NCI-H2227 (cell line): ENCODE results near the gene SUCLG2.

Experiments used
- DNase-seq: peaks from one replicate; lab custom pipeline; 2025; ENCODE audit not compliant: unreplicated experiment; lab: John Stamatoyannopoulos, UW

The SUCLG2 gene

DNA sequence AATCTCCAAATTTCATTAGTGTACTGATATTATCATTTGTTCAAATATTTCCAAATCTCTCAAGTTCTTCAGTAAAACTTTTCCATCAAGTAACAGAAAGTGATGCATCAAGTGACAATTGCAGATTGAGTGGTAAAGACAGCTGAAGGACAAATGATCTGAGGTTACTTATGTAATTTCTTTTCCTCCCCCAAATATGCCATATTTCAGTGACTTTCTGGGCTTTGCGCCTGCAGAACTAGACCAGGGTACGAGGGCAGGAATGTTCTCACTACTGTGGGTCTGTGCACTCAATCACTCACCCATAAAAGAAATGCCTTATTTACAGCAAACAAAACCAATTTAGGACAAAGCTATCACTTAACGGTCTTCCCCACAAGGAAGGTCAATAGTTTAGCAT, 4.7 kb downstream of the SUCLG2 start:
- no peak for DNase-seq

DNA sequence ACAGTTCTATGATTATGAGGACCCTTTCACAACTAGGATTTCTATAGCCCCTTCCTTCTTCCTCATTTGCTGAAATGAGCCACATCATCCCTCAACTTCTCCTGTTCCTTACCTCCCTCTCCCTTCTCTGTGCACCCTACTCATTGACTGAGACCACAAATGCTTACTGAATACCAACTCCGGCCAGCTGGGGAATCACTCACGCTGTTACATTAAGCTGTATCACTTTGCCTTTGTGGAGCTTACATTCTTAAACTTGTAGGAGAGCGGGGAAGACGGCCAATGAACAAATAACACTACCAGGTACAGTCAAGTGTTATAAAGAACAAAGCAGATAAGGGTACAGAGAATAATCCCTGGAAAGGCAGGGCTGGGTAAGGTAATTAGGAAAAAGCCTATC, 5.7 kb downstream of the SUCLG2 start:
- no peak for DNase-seq

DNA sequence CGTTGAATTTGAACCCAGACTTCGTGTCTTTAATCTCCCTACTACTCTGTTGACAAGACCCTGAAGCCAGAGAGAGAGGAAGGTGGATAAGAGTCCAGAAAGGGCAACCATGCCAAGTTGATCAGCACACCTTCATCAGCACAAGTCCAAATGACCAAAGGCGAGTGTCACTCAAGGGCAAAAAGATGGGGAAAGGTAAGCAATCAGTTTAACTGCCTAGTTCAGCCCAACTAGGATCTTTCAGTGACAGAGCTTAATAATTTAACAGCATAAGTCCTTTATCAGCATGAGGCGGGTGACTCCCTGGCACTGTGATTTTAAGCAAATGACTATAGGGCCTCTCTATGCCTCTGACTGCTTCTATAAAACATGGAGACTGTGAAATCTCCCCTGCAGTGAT, 6.2 kb downstream of the SUCLG2 start:
- no peak for DNase-seq

DNA sequence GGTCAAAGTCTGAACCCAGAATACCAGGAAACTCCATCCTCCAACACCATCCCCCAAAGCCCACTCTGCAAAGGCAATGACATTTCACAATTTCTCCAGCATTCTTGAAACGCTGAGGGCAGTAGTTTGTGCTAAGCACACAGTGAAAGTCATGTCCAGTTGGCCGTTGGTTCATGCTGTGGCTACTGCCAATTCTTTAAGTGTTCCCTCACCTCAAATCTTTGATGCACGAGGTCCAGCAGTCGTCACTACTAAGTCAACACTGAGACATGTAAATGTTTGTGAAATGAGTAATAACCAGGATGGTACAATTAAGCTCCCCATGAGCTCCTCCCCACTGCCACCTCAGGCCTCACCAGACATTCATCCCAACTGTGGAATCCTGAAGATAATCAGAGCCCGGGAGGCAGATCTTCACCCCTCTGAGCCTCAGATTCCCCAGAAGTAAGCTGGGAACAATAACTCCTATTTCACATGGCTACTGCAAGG, 7.0 kb downstream of the SUCLG2 start:
- no peak for DNase-seq

DNA sequence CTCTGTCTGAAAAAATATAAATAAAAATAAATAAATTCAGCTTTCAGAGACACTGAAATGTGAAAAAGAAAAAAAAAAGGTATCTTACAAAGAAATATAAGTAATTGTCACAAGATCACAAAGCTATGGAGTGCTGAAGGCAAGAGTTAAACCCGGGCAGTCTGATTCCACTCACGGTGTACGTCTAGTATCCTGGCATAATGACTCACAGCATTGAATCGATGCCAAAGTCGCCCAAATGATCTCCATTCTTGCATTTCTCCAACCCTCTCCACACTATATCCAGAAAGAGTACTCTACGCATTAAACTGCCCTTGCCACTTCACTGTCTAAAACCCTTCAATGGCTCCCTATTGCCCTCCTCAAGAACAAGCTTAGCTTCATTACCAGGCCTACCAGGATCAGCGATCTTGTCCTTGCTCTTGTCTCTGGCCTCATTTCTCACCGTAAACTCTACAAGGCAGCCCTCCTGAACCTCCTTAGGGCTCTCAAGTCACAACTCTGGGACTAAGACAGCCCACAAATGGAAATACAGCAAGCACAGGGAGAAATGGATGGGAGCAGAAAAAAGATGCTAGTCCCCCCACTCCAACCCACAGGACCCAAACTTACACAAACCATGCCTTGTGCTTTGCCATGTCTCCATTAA, 7.7 kb downstream of the SUCLG2 start:
- no peak for DNase-seq

DNA sequence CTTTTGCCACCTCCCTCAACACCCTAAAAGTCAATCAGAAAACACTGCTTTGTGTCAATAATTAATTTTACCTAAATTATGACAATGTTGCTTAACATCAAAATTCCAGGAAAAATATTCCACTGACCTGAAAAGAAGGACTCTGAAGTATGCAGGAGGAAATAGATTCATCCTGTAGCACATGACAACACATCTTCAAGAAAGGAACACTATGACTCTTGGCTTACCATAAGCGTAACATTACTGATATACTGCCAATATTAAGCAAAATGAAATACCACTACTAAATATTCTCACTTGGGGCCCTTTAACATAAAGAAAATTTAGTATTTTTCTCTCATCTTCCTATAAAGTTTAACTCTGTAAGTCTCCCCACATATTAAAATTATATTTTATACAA, 9.6 kb downstream of the SUCLG2 start:
- DNase-seq, result no peak

DNA sequence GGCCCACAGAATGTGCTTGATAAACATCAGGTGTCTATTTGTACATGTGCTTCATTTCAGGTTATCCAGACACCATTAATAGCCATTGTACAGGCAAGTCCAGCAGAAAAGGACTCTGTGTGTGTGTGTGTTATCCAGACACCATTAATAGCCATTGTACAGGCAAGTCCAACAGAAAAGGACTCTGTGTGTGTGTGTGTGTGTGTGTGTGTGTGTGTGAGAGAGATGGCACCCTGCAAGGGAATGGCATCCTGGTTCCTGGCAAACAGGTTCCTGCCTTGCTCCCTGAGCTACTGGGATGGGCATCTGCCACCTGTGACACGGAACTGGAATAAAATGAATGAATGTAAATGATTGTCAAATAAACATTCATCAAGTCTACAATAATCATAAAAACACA, 11.7 kb downstream of the SUCLG2 start:
- no peak for DNase-seq

DNA sequence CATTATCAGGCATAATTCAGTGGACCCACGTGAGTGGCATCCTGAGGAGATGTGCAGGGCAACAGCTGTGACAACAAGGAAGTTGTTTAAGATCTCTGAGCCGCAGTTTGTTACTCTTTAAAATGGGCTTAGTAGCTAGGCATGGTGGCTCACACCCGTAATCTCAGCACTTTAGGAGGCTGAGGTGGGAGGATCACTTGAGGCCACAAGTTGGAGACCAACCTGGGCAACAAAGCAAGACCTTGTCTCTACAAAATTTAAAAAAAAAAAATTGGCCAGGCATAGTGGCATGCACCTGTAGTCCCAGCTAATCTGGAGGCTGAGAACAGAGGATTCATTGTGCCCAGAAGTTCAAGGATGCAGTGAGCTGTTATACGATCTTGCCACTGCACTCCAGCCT, 12.2 kb downstream of the SUCLG2 start:
- DNase-seq, result no peak

DNA sequence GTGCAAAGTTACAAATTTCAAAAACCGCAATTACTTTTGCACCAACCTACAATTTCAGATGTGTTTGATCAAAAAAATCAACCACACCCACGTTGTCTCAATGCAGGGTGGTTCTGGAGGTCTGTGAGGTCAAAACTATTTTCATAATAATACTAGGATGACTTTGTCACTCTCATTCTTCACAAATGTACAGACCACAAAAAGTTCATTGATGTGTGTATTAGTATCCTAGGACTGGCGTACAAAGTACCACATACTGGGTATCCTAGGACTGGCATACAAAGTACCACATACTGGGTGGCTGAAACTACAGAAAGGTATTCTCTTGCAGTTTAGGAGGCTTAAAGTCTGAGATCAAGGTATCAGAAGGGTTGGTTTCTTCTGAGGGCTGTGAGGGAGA, 13.0 kb downstream of the SUCLG2 start:
- no peak for DNase-seq

DNA sequence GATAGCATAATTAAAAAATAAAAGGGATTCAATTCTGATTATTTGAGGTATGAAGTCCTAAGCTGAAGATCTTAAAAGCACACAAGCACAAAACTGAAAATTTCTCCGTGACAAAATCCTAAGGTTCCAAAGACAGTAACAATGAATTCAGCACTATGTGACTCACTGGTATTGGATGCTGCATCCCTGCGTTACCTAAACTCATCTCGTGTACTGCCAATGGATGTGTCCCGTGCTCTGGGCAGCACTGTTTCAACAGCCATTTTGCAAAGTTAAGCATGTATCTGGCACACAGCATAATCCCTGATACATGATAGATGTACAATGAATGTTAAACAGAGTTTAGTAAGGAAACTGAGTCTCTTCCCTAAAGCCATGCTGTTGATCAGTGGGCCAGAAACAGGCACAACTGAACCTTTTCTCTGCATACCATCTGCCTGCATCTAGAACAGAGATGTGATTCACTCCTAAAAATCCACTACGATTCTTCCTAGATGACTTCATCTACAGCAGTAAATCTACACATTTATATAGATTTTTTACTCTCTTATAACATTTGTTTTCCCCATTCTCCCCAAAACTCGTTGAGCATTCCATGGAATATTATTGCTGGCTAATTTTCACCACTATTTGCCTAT, 14.3 kb downstream of the SUCLG2 start:
- DNase-seq, result no peak

DNA sequence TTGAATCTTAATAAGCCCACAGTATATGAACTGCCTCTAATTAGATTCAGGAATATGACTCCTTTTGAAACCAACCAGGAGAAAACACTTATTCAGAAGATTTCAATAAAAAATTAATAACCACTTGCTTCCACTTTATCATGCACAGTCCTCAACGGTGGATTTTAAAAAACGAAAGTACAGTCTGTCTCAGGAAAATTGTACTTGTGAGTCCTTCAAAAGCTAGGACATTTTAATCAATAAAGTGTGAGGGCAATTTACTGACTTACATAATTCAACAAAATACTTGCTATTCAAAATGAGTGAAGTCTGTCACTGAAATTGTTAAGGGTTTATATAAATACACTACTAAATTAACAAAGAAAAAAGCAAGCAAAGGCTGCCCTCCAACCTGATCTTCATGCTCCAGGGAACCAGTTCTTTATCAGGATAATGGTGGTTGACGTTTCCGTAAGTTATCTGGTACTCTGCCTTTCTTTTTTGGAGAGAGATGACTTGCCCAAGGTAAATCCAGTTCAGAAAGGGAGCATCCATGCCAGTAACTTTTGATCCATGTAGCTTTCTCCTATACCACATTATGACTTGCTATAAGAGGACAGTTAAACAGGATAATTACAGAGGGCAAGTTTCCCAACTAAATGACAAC, 17.0 kb downstream of the SUCLG2 start:
- no peak for DNase-seq

DNA sequence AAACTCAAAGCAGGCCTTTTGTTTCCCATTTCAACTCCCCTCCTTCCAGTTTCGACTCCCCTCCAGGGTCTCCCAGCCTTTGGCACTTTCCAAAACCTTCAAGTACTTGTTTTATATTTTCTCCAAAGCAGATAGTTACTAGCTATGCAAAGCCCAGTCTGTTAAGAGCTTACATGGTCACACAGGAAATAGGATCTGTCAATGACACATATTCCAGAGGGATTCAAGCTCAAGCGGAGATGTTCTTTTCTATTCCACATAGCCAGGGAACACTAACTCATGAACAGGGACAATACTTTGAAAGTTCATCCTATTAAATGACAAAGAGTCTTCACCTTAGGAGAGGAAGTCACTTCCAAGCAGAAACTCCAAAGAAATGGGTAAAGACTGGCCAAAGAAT, 18.6 kb downstream of the SUCLG2 start:
- DNase-seq, result no peak

DNA sequence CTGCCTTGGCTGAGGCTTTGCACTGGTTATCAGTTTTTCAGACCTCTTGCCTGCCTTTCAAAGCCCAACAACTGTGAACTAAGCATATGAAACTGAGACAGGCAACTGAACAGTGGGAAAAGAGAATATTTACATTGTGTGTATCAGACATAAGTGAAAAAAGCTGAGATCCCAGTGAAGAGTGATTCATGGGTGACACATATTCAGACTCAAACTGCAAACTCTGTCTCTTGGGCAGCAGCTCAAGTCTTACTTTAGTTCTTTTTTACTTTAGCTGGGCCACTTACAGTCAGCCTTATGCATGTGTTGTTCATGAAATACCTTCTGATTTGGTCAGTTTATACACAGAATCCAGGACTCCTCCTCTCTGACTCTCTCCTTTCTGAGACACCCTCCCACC, 19.2 kb downstream of the SUCLG2 start:
- DNase-seq, result no peak

DNA sequence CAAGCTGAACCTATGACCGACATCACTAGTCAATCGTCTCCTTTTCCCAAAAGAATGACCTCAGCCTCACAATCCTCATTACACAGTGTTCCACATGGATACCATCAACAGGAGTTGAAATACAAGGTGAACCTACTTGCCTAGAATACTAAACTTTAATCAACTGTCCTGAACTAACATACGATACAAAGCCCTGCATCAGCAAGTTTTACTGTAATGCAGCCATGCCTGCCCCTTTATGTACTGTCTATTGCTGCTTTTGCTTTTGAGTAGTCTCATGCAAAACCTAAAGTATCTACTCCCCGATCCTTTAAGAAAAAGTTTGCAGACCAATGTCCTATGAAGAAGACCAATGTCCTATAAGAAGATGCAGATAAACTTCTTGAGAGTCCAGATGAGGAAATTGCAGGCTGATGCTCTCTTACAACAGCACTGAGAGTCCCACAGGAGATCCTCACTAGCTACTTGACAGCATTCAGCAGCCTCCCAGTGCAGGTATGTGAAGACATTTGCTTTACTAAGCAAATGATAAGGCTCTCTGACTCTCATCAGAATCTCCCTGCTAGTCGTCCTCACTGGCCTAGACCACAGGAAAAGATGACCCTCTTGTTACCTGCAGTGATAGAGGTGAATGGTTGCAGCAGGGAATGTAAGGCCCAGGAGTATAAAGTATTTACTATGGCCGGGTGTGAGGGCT, 23.6 kb downstream of the SUCLG2 start:
- no peak for DNase-seq

DNA sequence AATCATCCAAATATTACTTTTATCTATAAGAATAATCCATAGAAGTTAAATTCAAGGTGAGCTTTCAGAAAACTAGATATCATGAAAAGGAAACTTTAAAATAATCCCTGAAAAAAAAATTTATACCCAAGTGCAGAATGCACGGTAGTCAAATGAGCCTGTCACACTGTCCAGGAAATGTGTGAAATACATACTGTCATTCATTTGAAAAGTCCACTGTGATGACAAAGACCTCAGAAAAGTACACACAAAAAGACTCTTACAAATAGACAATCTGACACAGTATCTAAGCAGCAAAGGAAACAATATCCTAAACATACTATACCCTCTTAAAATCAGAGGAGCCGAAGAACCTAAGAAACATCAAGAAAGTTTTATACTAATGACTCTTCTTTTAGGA, 29.7 kb downstream of the SUCLG2 start:
- no peak for DNase-seq

DNA sequence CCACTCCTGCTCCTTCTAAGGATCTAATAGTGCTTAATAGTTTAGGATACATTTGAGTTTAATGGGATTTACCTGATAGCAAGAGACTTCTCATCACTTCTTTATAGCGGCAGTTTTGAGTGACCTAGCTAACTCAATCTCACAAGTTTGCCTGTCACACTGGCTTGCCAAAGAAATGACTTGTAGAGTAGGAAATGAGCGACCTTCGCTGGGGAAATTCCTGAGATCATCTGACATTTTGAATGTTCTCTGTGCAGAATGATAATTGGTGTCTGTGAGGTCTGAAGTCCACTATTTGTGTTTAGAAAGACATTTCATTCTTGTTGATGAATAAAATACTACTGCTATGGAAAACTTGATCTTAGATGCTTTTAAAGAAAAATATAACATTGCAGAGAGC, 30.3 kb downstream of the SUCLG2 start:
- no peak for DNase-seq

DNA sequence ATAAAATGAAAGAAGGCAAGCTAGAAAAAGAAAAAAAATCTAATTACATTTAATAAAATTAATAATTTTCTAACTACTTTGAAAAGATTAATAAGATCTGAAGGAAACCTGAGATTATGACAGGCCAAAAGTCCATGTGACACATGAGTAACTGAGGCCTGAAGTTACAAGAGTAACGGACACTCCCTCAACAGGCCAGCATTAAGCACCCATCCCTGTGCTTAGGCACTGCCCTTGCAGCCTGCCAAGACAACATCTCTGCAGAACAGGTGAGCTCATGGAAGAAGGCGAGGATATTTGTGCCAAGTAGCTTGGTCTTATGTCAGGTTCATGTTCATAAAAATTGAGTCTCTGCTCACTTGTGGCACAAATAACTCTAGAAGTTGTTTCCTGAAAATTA, 31.8 kb downstream of the SUCLG2 start:
- DNase-seq, result no peak

DNA sequence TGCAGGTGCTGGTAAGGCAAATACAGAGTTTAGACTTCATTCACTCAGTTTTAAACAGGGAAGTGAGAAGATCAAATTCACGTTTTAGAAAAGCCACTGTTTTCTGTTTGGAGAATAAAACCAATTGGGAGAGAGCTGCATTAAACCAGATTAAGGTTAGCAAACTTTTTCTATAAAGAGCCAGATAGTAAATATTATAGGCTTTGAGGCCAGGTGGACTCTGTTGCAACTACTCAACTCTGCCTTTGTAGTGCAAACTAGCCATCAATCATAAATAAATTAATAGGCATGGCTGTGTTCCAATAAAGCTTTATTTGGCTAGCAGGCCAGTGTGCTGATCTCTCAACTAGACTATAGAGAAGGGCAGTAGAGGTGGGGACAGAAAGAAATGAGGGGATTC, 33.5 kb downstream of the SUCLG2 start:
- no peak for DNase-seq

DNA sequence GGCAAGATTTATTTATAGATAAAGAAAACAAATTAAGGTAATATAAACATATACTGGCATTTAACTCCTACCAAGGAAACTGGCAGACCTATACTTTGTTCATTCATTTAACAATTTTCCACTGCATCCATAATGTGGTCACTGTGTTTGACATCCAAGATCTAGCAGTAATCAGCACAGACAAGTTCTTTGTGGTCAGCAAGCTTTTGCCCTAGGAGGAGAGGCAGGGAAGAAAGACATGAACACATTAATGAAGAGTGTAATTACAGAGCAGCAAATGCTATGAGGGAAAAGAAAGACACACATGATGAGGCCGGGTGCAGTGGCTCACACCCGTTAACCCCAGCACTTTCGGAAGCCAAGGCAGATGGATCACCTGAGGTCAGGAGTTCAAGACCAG, 34.4 kb downstream of the SUCLG2 start:
- no peak for DNase-seq

DNA sequence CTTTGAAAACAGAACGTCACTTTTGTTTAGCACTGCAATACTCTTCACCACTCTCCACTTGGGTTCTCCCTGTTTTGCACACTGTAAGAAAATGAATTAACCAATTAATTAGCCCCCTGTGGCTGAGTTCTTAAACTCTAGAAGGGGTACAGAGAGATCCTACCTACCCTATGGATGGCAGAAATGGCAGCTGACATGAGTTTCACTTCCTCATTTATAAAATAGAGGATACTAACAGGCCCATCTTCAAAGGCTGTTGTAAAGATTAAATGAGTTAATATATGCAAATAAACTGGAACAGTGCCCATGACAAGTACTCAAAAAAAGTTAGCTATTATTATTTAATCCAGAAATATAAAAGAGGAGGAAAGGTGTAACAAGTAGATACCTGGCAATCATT, 36.9 kb downstream of the SUCLG2 start:
- DNase-seq, result no peak

DNA sequence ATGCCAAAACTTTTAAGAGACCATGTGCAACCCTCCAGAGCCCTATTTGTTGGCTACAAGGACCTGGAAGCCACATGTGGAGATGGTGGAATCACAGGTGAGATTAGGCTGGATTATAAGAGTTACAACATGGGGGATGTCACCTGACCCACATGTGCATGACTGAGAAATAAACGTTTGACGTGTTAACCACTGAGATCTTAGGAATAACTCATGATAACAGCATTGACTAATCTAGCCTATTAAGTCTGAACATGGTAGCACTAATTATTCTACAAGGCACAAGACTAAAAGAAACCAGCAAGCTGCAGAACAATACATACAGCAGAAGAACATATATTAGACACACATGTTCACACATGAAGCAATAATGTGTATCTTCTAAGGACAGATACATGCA, 38.4 kb downstream of the SUCLG2 start:
- DNase-seq, result no peak

DNA sequence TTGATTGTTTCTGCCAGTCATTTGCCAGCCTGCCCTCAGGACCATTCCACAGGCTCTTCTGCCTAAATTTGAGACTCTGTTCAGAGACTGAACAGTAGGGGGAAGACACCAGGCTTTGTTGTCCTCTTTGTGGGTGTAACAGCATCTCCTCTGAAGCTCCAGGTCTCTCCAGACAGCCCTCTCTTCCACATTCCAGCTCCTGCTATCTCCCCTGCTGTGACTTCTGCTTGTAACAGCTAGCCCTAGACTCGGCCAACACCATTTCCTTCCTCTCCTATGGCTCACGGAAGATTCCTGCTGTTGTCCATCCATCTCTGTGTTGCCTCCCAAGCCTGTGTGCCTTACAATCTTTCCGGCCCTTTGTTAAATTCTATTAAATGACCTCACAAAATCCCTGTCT, 40.2 kb downstream of the SUCLG2 start:
- DNase-seq, result no peak
